ENCODE results near the gene FYTTD1. TPM values are rescaled to one million over a fixed set of nuclear protein-coding genes. Genes with fewer than 3 reads are reported as not detected.

FYTTD1 gene
- total and polyA plus RNA-seq, 9 donors = 16.8 to 70.5 (median 52.0) TPM

DNA sequence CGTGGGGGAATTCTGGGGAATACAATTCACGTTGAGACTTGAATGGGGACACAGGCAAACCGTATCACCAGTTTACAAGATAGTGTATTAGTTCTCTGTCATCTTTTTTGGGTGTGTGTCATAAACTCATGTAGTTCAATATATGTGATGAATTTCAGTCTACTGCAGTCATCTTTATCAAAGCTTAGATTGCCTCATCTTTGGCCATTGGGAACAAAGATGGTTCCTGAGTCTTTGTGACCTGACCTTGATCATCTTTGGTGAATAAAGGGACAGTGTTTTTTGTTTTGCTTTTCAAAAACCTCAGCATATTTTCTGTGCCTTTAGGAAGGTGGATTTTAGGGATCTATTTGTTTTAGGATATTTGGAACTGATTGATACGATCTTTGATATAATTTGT lies 64.7 kb downstream of the FYTTD1 start:
- intact Hi-C loops (cut with DNase I) = no loop called here
- Histone ChIP-seq H3K4me3 (no peak overlapping the region), H3K27me3 (no peaks in the 10 kb centered on the region), H3K4me1 (ENCODE audit: insufficient read depth) (peaks cover 1% of the 10 kb centered on the region), H3K27ac (no peak overlapping the region), H3K36me3 (no peaks in the 10 kb centered on the region), H3K9me3 (no peaks in the 10 kb centered on the region)
- 85 to 95% (median 92%) methylated on average over 4 of the region's 4 CpGs for WGBS, 3 donors
- TF ChIP-seq EP300 (IDR thresholded peaks at IDR 0.05) (no peak), POLR2A (IDR thresholded peaks at IDR 0.05) (no peak)
- TF ChIP-seq, protein P1, sequence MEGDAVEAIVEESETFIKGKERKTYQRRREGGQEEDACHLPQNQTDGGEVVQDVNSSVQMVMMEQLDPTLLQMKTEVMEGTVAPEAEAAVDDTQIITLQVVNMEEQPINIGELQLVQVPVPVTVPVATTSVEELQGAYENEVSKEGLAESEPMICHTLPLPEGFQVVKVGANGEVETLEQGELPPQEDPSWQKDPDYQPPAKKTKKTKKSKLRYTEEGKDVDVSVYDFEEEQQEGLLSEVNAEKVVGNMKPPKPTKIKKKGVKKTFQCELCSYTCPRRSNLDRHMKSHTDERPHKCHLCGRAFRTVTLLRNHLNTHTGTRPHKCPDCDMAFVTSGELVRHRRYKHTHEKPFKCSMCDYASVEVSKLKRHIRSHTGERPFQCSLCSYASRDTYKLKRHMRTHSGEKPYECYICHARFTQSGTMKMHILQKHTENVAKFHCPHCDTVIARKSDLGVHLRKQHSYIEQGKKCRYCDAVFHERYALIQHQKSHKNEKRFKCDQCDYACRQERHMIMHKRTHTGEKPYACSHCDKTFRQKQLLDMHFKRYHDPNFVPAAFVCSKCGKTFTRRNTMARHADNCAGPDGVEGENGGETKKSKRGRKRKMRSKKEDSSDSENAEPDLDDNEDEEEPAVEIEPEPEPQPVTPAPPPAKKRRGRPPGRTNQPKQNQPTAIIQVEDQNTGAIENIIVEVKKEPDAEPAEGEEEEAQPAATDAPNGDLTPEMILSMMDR (IDR thresholded peaks at IDR 0.05) = no peak
- no peak for DNase-seq

DNA sequence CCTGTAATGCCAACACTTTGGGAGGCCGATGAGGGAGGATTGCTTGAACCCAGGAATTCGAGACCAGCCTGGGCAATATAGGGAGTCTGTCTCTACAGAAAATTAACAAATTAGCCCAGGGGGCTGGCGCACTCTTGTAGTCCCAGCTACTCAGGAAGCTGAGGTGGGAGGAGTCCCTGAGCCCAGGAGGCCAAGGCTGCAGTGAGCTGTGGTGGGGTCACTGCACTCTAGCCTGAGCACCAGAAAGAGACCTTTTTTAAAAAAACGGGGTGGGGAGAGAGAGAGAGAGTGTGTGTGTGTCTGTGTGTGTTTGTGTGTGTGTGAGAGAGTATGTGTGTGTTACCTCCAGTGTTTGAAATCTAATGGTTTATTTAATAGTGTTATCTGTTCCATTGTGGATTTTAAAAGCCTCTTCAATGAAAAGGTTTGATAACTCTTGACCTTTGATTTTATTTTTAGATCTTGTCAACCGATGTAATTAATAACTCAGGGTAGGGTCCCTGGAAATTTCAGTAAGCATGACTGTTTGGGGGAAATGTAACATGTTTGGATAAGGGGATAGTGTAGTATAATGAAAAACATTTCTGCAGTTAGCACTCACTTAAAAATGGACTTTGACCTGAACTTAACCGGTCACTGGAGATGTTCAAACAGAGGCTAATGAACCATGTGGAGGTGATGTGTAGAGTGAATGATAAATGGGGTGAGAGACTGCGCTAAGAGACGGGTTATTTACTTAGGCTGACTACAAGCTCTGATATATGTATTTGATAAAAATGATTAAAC lies 71.1 kb downstream of the FYTTD1 start:
- no peak for TF ChIP-seq POLR2A (IDR thresholded peaks at IDR 0.05)
- no peak for TF ChIP-seq EP300 (IDR thresholded peaks at IDR 0.05)
- TF ChIP-seq, protein P1 (IDR thresholded peaks at IDR 0.05) = no peak
- DNase-seq = no peak
- intact Hi-C loops (cut with DNase I) = no loop called here
- Histone ChIP-seq H3K36me3 (no peaks in the 10 kb centered on the region), H3K27me3 (no peaks in the 10 kb centered on the region), H3K4me1 (ENCODE audit: insufficient read depth) (peaks cover 6% of the 10 kb centered on the region), H3K4me3 (no peak overlapping the region), H3K27ac (no peak overlapping the region), H3K9me3 (no peaks in the 10 kb centered on the region)
- WGBS, 3 donors = 71 to 75% (median 75%) methylated on average over 8 of the region's 8 CpGs

DNA sequence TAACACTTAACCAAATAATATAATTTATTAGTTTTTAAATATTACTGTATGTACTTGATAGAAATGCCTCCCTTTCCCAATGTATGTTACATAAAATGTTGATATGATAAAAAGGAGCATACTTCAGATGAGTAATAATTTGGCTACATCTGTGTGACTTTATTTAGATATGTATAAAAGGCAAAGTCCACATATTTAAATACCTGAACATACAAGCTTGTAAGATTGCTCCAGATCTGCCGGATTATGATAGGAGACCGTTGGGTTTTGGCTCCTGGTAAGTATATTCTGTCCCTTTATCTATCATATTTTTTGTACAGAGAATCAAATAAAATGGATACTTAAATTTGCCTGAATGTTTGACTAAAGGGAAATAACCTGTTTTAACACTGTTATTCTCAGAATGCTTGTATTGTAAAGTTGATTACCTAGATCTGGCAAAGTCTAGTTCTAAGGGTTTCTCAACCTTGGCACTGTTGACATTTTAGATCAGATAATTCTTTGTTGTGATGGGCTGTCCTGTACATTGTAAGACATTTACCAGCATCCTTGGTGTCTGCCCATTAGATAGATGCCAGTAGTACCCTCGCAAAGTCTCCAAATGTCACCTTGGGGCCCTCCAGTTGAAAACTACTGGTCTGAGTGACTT lies 79.8 kb downstream of the FYTTD1 start:
- DNase-seq = no peak
- intact Hi-C loops (cut with DNase I) = no loop called here
- WGBS, 3 donors = 90 to 95% (median 94%) methylated on average over 3 of the region's 3 CpGs

DNA sequence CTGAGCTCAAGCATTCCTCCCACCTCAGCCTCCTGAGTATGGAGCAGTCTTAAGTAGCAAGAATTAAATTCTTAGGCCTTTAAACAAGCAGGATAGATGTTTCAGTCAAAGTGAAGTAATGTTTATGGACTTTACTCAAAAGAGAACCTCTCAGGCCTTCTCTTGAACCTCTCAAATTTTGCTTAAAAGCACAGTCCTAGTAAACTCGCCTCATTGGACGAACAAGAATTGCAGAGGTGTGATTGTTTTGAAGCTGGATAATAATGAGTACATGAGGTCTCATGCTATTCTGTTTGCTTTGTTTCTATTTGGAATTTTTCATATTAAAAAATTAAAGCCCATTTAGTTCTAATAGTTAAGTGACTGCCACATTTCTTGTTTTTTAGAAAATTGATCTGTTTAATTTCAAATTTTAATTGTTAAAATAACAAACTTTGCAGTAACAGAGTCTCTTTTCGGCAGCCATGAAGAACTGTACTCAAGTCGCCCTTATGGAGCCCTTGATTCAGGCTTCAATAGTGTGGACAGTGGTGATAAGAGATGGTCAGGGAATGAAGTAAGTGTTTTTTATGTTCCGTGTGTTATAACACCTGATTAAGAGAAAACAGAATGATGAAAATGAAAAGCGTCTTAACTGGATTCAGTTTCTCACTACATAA lies 80.8 kb downstream of the FYTTD1 start:
- DNase-seq = no peak
- WGBS, 3 donors = 76 to 79% (median 78%) methylated on average over 6 of the region's 6 CpGs
- no peaks in the 10 kb centered on the region for H3K9me3 ChIP-seq
- no peak overlapping the region for H3K27ac ChIP-seq
- intact Hi-C loops (cut with DNase I) = no loop called here
- TF ChIP-seq EP300 (IDR thresholded peaks at IDR 0.05) (no peak), POLR2A (IDR thresholded peaks at IDR 0.05) (no peak)
- TF ChIP-seq, protein P1 (IDR thresholded peaks at IDR 0.05) = no peak
- no peaks in the 10 kb centered on the region for H3K4me1 ChIP-seq (ENCODE audit: insufficient read depth)
- H3K27me3 ChIP-seq = no peaks in the 10 kb centered on the region
- no peak overlapping the region for H3K4me3 ChIP-seq
- no peaks in the 10 kb centered on the region for H3K36me3 ChIP-seq

More for the DNA sequence above, 79.8 kb downstream of the FYTTD1 start:
- no peaks in the 10 kb centered on the region for H3K27me3 ChIP-seq
- no peaks in the 10 kb centered on the region for H3K36me3 ChIP-seq
- no peaks in the 10 kb centered on the region for H3K9me3 ChIP-seq
- no peak overlapping the region for H3K27ac ChIP-seq
- no peaks in the 10 kb centered on the region for H3K4me1 ChIP-seq (ENCODE audit: insufficient read depth)
- TF ChIP-seq, protein P1 (IDR thresholded peaks at IDR 0.05) = no peak
- TF ChIP-seq POLR2A (IDR thresholded peaks at IDR 0.05) (no peak), EP300 (IDR thresholded peaks at IDR 0.05) (no peak)
- H3K4me3 ChIP-seq = no peak overlapping the region

Data from ovary (tissue), 9 donors.